Breast epithelium (tissue), 3 donors: Measurements from ENCODE around the gene LRRC4C.

Experiments used
- POLR2A ChIP-seq: fragments of 450-650 bp; IDR thresholded peaks from one replicate; pipeline ENCODE4 v1.6.1; 2016; ENCODE audit warnings: antibody characterized with exemption, mild to moderate bottlenecking, moderate library complexity
- POLR2AphosphoS5 ChIP-seq, 3 donors: sonication (generic); formaldehyde crosslinking; IDR thresholded peaks; one replicate each; pipeline ENCODE4 v1.6.1; 2017; ENCODE audit warnings: antibody characterized with exemption in 3 of 3
- TF ChIP-seq, protein P1 (sequence below), 3 donors: fragments of 450-650 bp; IDR thresholded peaks; one replicate each; pipeline ENCODE4 v1.5.1; 2016 to 2017; ENCODE audit warnings: antibody characterized with exemption in 3 of 3, mild to moderate bottlenecking in 3 of 3, moderate library complexity in 3 of 3

DNA sequence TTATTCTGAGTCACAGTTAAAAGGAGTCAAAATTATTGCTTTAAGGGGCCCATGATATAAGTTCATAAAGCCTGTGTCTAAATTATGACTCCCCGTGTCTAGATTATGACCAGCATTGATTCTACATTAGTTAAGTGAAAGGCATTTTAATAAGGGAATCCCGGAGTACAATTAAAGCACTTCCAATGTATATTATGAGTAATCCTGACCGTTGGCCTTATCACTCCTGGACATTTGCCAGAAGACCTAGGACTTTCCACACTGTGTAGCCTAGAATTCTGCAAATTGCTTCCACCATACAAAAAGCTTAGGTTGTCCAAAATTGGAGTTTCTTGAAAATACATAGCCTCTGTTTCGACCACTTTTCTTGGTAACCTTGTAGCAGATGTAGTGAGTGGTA, 1292.6 kb downstream of the LRRC4C start:
- TF ChIP-seq, protein P1, sequence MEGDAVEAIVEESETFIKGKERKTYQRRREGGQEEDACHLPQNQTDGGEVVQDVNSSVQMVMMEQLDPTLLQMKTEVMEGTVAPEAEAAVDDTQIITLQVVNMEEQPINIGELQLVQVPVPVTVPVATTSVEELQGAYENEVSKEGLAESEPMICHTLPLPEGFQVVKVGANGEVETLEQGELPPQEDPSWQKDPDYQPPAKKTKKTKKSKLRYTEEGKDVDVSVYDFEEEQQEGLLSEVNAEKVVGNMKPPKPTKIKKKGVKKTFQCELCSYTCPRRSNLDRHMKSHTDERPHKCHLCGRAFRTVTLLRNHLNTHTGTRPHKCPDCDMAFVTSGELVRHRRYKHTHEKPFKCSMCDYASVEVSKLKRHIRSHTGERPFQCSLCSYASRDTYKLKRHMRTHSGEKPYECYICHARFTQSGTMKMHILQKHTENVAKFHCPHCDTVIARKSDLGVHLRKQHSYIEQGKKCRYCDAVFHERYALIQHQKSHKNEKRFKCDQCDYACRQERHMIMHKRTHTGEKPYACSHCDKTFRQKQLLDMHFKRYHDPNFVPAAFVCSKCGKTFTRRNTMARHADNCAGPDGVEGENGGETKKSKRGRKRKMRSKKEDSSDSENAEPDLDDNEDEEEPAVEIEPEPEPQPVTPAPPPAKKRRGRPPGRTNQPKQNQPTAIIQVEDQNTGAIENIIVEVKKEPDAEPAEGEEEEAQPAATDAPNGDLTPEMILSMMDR (IDR thresholded peaks at IDR 0.05) = no peak
- TF ChIP-seq POLR2A (no peak), POLR2AphosphoS5 (IDR thresholded peaks at IDR 0.05) (no peak)
